OCI-LY7 (cell line): ENCODE results near the gene MARCHF9. TPM values are rescaled to one million over a fixed set of nuclear protein-coding genes. Genes with fewer than 3 reads are reported as not detected.

ENCODE experiments used
- BruUV-seq: library from RNA; stranded (reverse); fragments of 400-500 nt; replicated peaks from 2 replicates; lab custom pipeline; 2021; lab: Mats Ljungman, UMichigan
- CTCF ChIA-PET: fragments of 300-600 bp; sonication (Branson Sonifier 250); formaldehyde crosslinking; loops from one replicate; lab custom pipeline; 2022; ENCODE audit warnings: antibody characterized with exemption; ENCODE audit not compliant: unreplicated experiment; lab: Charles Lee
- POLR2A ChIA-PET: fragments of 300-600 bp; sonication (Branson Sonifier 250); formaldehyde crosslinking; loops from one replicate; lab custom pipeline; 2022; ENCODE audit warnings: antibody characterized with exemption; lab: Charles Lee
- DNase-seq: peaks from one replicate; pipeline ENCODE4 v3.0.0-alpha.2; 2015; ENCODE audit warnings: low spot score
- H2AFZ ChIP-seq: fragments of 200-600 bp; sonication (generic), shearing (Covaris generic); 2 replicates; pipeline ENCODE4 v1.6.1; 2014; ENCODE audit warnings: mild to moderate bottlenecking, antibody characterized with exemption, low read length, moderate library complexity
- H3K27ac ChIP-seq: fragments of 200-600 bp; sonication (generic); 2 replicates; pipeline ENCODE4 v1.5.1; 2014; ENCODE audit warnings: mixed run types, low read depth, mild to moderate bottlenecking, moderate library complexity, low read length, inconsistent platforms; ENCODE audit not compliant: poor library complexity, severe bottlenecking
- H3K36me3 ChIP-seq: fragments of 200-600 bp; sonication (generic); 2 replicates; pipeline ENCODE4 v1.6.1; 2014; ENCODE audit warnings: mild to moderate bottlenecking, antibody characterized with exemption, low read length, moderate library complexity, mixed read lengths; ENCODE audit not compliant: insufficient read depth
- H3K4me1 ChIP-seq: fragments of 200-600 bp; sonication (generic); 2 replicates; pipeline ENCODE4 v1.5.1; 2014; ENCODE audit warnings: mild to moderate bottlenecking, low read length; ENCODE audit not compliant: insufficient read depth, poor library complexity, severe bottlenecking
- H3K4me2 ChIP-seq: fragments of 200-600 bp; sonication (generic); 2 replicates; pipeline ENCODE4 v1.6.1; 2014; ENCODE audit warnings: mild to moderate bottlenecking, low read length
- H3K4me3 ChIP-seq: fragments of 200-600 bp; sonication (generic); 2 replicates; pipeline ENCODE4 v1.5.1; 2014; ENCODE audit warnings: mild to moderate bottlenecking, low read depth, low read length; ENCODE audit not compliant: poor library complexity, severe bottlenecking
- H3K79me2 ChIP-seq: fragments of 200-600 bp; sonication (generic); 2 replicates; pipeline ENCODE4 v1.6.1; 2016; ENCODE audit warnings: low read depth, mild to moderate bottlenecking, low read length, moderate library complexity, mixed read lengths; ENCODE audit not compliant: insufficient read depth
- H3K9me2 ChIP-seq: fragments of 200-600 bp; sonication (generic); 2 replicates; pipeline ENCODE4 v1.6.1; 2016; ENCODE audit warnings: mild to moderate bottlenecking, low read length, mixed read lengths; ENCODE audit not compliant: insufficient read depth
- H3K9me3 ChIP-seq: fragments of 200-600 bp; sonication (generic); 2 replicates; pipeline ENCODE4 v1.6.1; 2014; ENCODE audit warnings: mild to moderate bottlenecking, mixed run types, low read length, mixed read lengths
- H4K20me1 ChIP-seq: fragments of 200-600 bp; sonication (generic); 2 replicates; pipeline ENCODE4 v1.6.1; 2014; ENCODE audit warnings: mild to moderate bottlenecking, antibody characterized with exemption, low read length, moderate library complexity, mixed read lengths; ENCODE audit not compliant: insufficient read depth
- CTCF ChIP-seq: fragments of 200-600 bp; sonication (generic); conservative IDR thresholded peaks from 2 replicates; pipeline ENCODE4 v1.5.1; 2014; ENCODE audit warnings: mild to moderate bottlenecking, antibody characterized with exemption, low read length, moderate library complexity, mixed read lengths
- EZH2phosphoT487 ChIP-seq: fragments of 200-600 bp; sonication (generic); IDR thresholded peaks from 2 replicates; pipeline ENCODE4 v1.6.1; 2018; ENCODE audit warnings: low read depth, borderline replicate concordance, mild to moderate bottlenecking, mixed run types, antibody characterized with exemption, low read length, moderate library complexity, mixed read lengths
- intact Hi-C: fragments of 100-400 bp; cut with micrococcal nuclease; formaldehyde crosslinking; loops from one replicate; pipeline ENCODE4 v1.10.0; 2022; ENCODE audit not compliant: unreplicated experiment
- total RNA-seq, 2 experiments: library from RNA; depleted of rRNA in 1 of 2; stranded (reverse); fragments of >200 nt in 1 of 2; shearing (Covaris generic) in 1 of 2; gene quantifications; 2 replicates each; pipeline ENCODE4 v1.2.3, GENCODE V29; 2014 to 2022

MARCHF9 gene
- total RNA-seq, 2 experiments from 2014 or later, result 29.3 to 46.2 TPM

GRCh38 chr12:57770734-57771133 lies 15.8 kb downstream of the MARCHF9 start:
- intact Hi-C loops, result no loop called here
- H3K4me3 ChIP-seq, result peak overlapping the region; percentile 81
- peaks cover 12% of the 10 kb centered on the region; the same call in 1 of the 2 replicates for H3K79me2 ChIP-seq
- H4K20me1 ChIP-seq, result no peaks in the 10 kb centered on the region
- H3K9me3 ChIP-seq, result no peaks in the 10 kb centered on the region
- peaks cover 32% of the 10 kb centered on the region for H3K36me3 ChIP-seq
- DNase-seq, result no peak
- peaks cover 21% of the 10 kb centered on the region for H3K4me1 ChIP-seq
- peak overlapping the region; percentile 83 for H3K4me2 ChIP-seq
- H2AFZ ChIP-seq, result no peak overlapping the region
- TF ChIP-seq CTCF (no peak), EZH2phosphoT487 (no peak)
- H3K9me2 ChIP-seq, result no peaks in the 10 kb centered on the region
- ChIA-PET POLR2A (interaction anchor here (0.5 kb wide), 1 partner anchor 19 kb away, joined by 3 read pairs; the partner anchor contains the start of gene CDK4), CTCF (no interaction called here)
- BruUV-seq, result no TSS peak
- peak overlapping the region; percentile 70 for H3K27ac ChIP-seq

- Histone ChIP-seq H3K4me1 (peaks cover 25% of the 10 kb centered on the region), H3K36me3 (peaks cover 32% of the 10 kb centered on the region), H4K20me1 (no peaks in the 10 kb centered on the region), H3K4me3 (peak overlapping the region; percentile 81), H3K27ac (peak overlapping the region; percentile 70), H3K9me3 (no peaks in the 10 kb centered on the region), H3K9me2 (no peaks in the 10 kb centered on the region), H3K79me2 (peaks cover 12% of the 10 kb centered on the region; the same call in 1 of the 2 replicates), H3K4me2 (peak overlapping the region; percentile 83), H2AFZ (peak overlapping the region; percentile 94; the same call in 1 of the 2 replicates)
- peak; percentile 92 for DNase-seq
- BruUV-seq, result TSS peak; percentile 66
- POLR2A ChIA-PET, result interaction anchor here (0.5 to 1.3 kb wide), 6 partner anchors 10 to 131 kb away, joined by 3 to 5 read pairs (median 3); partner anchors contain the start of genes CDK4 and TSFM
- intact Hi-C loops, result no loop called here
- CTCF ChIA-PET, result interaction anchor here (0.5 to 0.7 kb wide), 2 partner anchors 66 to 128 kb away, joined by 3 read pairs; no protein-coding TSS in a partner anchor
- TF ChIP-seq CTCF, result no peak
- no peak for TF ChIP-seq EZH2phosphoT487
Observed at GRCh38 chr12:57771236-57771872, 16.5 kb downstream of the MARCHF9 start.
